GM21825 (cell line): ENCODE data around the gene SCLY.
"Not testable (repeated sequence)": the region's sequence is repeated elsewhere in the genome, so short reads cannot be mapped to it uniquely, and the experiment has no call there.

Experiments used
- ATAC-seq: cut with Tn5 transposase; IDR thresholded peaks from one replicate; pipeline ENCODE4 v1.9.1; 2021; ENCODE audit warnings: mild to moderate bottlenecking, moderate library complexity; ENCODE audit not compliant: unreplicated experiment

SCLY gene

GRCh38 chr2:238106698-238107524 lies 46.1 kb downstream of the SCLY start:
- peak; percentile 26 for ATAC-seq

GRCh38 chr2:238107525-238108422 lies 47.0 kb downstream of the SCLY start:
- ATAC-seq: peak; percentile 59

GRCh38 chr2:238108423-238109183 lies 47.8 kb downstream of the SCLY start:
- peak; percentile 84 for ATAC-seq

- no peak for ATAC-seq
Measured at GRCh38 chr2:238113611-238114010, 52.8 kb downstream of the SCLY start.

- no peak for ATAC-seq
Measured at GRCh38 chr2:238114331-238114841, 53.6 kb downstream of the SCLY start.

- ATAC-seq: no peak
Measured at GRCh38 chr2:238114851-238115660, 54.3 kb downstream of the SCLY start.

- not testable (repeated sequence) for ATAC-seq
Measured at GRCh38 chr2:238115709-238116108, 54.9 kb downstream of the SCLY start.

GRCh38 chr2:238116298-238117198 lies 55.7 kb downstream of the SCLY start:
- no peak for ATAC-seq

- ATAC-seq: no peak
Measured at GRCh38 chr2:238117199-238118154, 56.7 kb downstream of the SCLY start.

GRCh38 chr2:238119756-238120462 lies 59.1 kb downstream of the SCLY start:
- ATAC-seq: no peak

GRCh38 chr2:238120463-238121298 lies 59.9 kb downstream of the SCLY start:
- ATAC-seq: no peak

- ATAC-seq: no peak
Measured at GRCh38 chr2:238121511-238122286, 60.9 kb downstream of the SCLY start.

- no peak for ATAC-seq
Measured at GRCh38 chr2:238122287-238123217, 61.8 kb downstream of the SCLY start.

- ATAC-seq: no peak
Measured at GRCh38 chr2:238123218-238123971, 62.6 kb downstream of the SCLY start.
